ENCODE measurements around the gene SLC66A2.

DNA sequence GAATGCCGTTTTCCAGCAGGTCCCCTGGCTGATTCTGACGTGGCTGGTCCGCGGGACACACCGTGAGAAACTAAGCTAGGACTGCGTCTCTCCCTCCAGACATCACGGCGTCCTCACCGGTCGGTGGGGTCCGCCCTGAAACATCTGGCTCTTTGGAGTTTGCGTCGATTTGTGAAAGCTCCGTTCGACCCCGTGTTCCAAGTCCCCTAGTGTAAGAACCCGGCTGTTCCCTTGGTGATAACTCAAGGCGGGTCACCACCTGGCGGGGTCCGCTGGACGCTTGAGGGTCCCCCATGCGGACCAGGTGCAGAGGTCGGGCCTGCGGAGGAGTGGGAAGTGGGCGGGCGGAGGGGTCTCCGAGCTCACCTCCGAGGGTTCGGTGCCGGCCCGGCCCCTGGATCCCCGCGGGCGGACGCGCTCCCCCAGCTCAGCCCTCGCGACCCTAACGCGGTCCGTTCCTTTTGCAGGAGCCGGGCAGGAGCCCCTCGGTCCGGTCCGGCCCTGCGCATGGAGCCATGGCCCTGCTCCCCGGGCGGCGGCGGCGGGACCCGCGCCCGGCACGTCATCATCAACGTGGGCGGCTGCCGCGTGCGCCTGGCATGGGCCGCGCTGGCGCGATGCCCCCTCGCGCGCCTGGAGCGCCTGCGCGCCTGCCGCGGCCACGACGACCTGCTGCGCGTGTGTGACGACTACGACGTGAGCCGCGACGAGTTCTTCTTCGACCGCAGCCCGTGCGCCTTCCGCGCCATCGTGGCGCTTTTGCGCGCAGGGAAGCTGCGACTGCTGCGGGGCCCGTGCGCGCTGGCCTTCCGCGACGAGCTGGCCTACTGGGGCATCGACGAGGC, 88.1 kb downstream of the SLC66A2 start:
- TF ChIP-seq, protein P1, sequence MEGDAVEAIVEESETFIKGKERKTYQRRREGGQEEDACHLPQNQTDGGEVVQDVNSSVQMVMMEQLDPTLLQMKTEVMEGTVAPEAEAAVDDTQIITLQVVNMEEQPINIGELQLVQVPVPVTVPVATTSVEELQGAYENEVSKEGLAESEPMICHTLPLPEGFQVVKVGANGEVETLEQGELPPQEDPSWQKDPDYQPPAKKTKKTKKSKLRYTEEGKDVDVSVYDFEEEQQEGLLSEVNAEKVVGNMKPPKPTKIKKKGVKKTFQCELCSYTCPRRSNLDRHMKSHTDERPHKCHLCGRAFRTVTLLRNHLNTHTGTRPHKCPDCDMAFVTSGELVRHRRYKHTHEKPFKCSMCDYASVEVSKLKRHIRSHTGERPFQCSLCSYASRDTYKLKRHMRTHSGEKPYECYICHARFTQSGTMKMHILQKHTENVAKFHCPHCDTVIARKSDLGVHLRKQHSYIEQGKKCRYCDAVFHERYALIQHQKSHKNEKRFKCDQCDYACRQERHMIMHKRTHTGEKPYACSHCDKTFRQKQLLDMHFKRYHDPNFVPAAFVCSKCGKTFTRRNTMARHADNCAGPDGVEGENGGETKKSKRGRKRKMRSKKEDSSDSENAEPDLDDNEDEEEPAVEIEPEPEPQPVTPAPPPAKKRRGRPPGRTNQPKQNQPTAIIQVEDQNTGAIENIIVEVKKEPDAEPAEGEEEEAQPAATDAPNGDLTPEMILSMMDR (IDR thresholded peaks at IDR 0.05; ENCODE audit: low read length), result no peak
- TF ChIP-seq EZH2phosphoT487 (IDR thresholded peaks at IDR 0.05; ENCODE audit: low read length) (no peak), EZH2 (optimal IDR thresholded peaks at IDR 0.05; ENCODE audit: low read depth, low read length) (no peak)

All from MM.1S (cell line).